Stimulated activated CD8-positive, alpha-beta memory T cell treated with anti-CD3 and anti-CD28 coated beads, Interleukin-12 subunit alpha, Interleukin-12 subunit beta, amount 100 ng/mL, for 24 hours (primary cell): ENCODE results near the gene PIP4K2A.
"Not testable (repeated sequence)": the region's sequence is repeated elsewhere in the genome, so short reads cannot be mapped to it uniquely, and the experiment has no call there.

Experiments used
- DNase-seq: peaks from one replicate; pipeline ENCODE4 v3.0.0-alpha.2; 2020; ENCODE audit errors: extremely low read depth

The PIP4K2A gene

GRCh38 chr10:22693860-22694259 lies 20.5 kb downstream of the PIP4K2A start:
- no peak for DNase-seq

- DNase-seq: no peak
These were observed 21.0 kb downstream of the PIP4K2A start for GRCh38 chr10:22693371-22693784.

GRCh38 chr10:22692119-22692518 lies 22.3 kb downstream of the PIP4K2A start:
- DNase-seq: not testable (repeated sequence)

GRCh38 chr10:22690614-22691431 lies 23.6 kb downstream of the PIP4K2A start:
- no peak for DNase-seq

- no peak for DNase-seq
These were observed 24.2 kb downstream of the PIP4K2A start for GRCh38 chr10:22690158-22690557.

GRCh38 chr10:22686347-22686746 lies 28.0 kb downstream of the PIP4K2A start:
- no peak for DNase-seq

- no peak for DNase-seq
These were observed 28.5 kb downstream of the PIP4K2A start for GRCh38 chr10:22685926-22686325.

- no peak for DNase-seq
These were observed 29.7 kb downstream of the PIP4K2A start for GRCh38 chr10:22684699-22685098.

- no peak for DNase-seq
These were observed 31.3 kb downstream of the PIP4K2A start for GRCh38 chr10:22683140-22683389.

- no peak for DNase-seq
These were observed 31.9 kb downstream of the PIP4K2A start for GRCh38 chr10:22682237-22683139.

- no peak for DNase-seq
These were observed 32.6 kb downstream of the PIP4K2A start for GRCh38 chr10:22681783-22682183.

- DNase-seq: no peak
These were observed 33.1 kb downstream of the PIP4K2A start for GRCh38 chr10:22681301-22681700.

- DNase-seq: no peak
These were observed 34.8 kb downstream of the PIP4K2A start for GRCh38 chr10:22679608-22680007.

GRCh38 chr10:22677333-22677732 lies 37.0 kb downstream of the PIP4K2A start:
- no peak for DNase-seq

GRCh38 chr10:22676435-22676834 lies 37.9 kb downstream of the PIP4K2A start:
- no peak for DNase-seq

- DNase-seq: no peak
These were observed 39.8 kb downstream of the PIP4K2A start for GRCh38 chr10:22674573-22674930.

GRCh38 chr10:22673785-22674572 lies 40.4 kb downstream of the PIP4K2A start:
- no peak for DNase-seq

GRCh38 chr10:22673091-22673392 lies 41.3 kb downstream of the PIP4K2A start:
- DNase-seq: no peak

GRCh38 chr10:22672319-22673090 lies 41.9 kb downstream of the PIP4K2A start:
- no peak for DNase-seq

- no peak for DNase-seq
These were observed 43.6 kb downstream of the PIP4K2A start for GRCh38 chr10:22670788-22671187.

GRCh38 chr10:22669163-22669711 lies 45.1 kb downstream of the PIP4K2A start:
- DNase-seq: no peak
